Peyer's patch (tissue), 4 donors: ENCODE data around the gene LTB4R. TPM values are rescaled to one million over a fixed set of nuclear protein-coding genes. Genes with fewer than 3 reads are reported as not detected.

ENCODE experiments used
- DNase-seq, 3 donors: peaks; one replicate each; pipeline ENCODE4 v3.0.0-alpha.2; 2017 to 2019
- H3K27ac ChIP-seq, 4 donors: fragments of 200-600 bp; sonication (generic); one replicate each; pipeline ENCODE4 v1.5.1; 2016 to 2019
- H3K27me3 ChIP-seq, 2 donors: fragments of 200-600 bp; sonication (generic); one replicate each; pipeline ENCODE4 v1.5.1; 2019
- H3K36me3 ChIP-seq, 3 donors: fragments of 200-600 bp; sonication (generic); one replicate each; pipeline ENCODE4 v1.5.1; 2016 to 2019
- H3K4me1 ChIP-seq, 4 donors: fragments of 200-600 bp; sonication (generic); one replicate each; pipeline ENCODE4 v1.5.1; 2016 to 2019
- H3K4me3 ChIP-seq, 4 donors: fragments of 200-600 bp; sonication (generic); 1 replicate in 3 of 4; 2 replicates in 1 of 4; pipeline ENCODE4 v1.5.1; 2016 to 2019; ENCODE audit warnings: mild to moderate bottlenecking in 1 of 4
- H3K9me3 ChIP-seq, 4 donors: fragments of 200-600 bp; sonication (generic); one replicate each; pipeline ENCODE4 v1.5.1; 2016 to 2019; ENCODE audit warnings: mild to moderate bottlenecking in 1 of 4
- CTCF ChIP-seq, 6 experiments: fragments of 450-650 bp in 4 of 6; fragments of 200-600 bp in 2 of 6; sonication (generic) in 1 of 6; IDR thresholded peaks; one replicate each; pipeline ENCODE4 v1.5.1; 2017 to 2019; ENCODE audit warnings: antibody characterized with exemption in 6 of 6, mild to moderate bottlenecking in 3 of 6, moderate library complexity in 1 of 6
- POLR2A ChIP-seq, 2 donors: fragments of 450-650 bp; IDR thresholded peaks; one replicate each; pipeline ENCODE4 v1.5.1; 2017; ENCODE audit warnings: antibody characterized with exemption in 2 of 2, mild to moderate bottlenecking in 2 of 2, moderate library complexity in 2 of 2
- total RNA-seq, 4 donors: library from RNA; depleted of rRNA; stranded (reverse); fragments of >200 nt; gene quantifications; one replicate each; pipeline ENCODE4 v1.1.0, GENCODE V29; 2016

The LTB4R gene
- total RNA-seq, 4 donors from 2014 or later = 5.1 to 28.5 (median 10.1) TPM

GRCh38 chr14:24313913-24314312 lies 2.6 kb downstream of the LTB4R start:
- no peaks in the 10 kb centered on the region for H3K9me3 ChIP-seq
- H3K36me3 ChIP-seq = no peaks in the 10 kb centered on the region
- H3K27me3 ChIP-seq = no peaks in the 10 kb centered on the region
- DNase-seq = no peak
- H3K4me1 ChIP-seq = peaks cover 8 to 65% (median 27%) of the 10 kb centered on the region in 4 donors
- peak overlapping the region in 3 of 4 donors; percentile 40 to 96 (median 72) for H3K27ac ChIP-seq
- H3K4me3 ChIP-seq = no peak overlapping the region
- TF ChIP-seq POLR2A (IDR thresholded peaks at IDR 0.05) (no peak), CTCF (IDR thresholded peaks at IDR 0.05) (no peak)

- TF ChIP-seq POLR2A (IDR thresholded peaks at IDR 0.05) (no peak), CTCF (IDR thresholded peaks at IDR 0.05) (no peak)
- no peak for DNase-seq
- peaks cover 4 to 59% (median 26%) of the 10 kb centered on the region in 4 donors for H3K4me1 ChIP-seq
- H3K36me3 ChIP-seq = no peaks in the 10 kb centered on the region
- H3K4me3 ChIP-seq = no peak overlapping the region
- peak overlapping the region; percentile 7 to 72 (median 34) for H3K27ac ChIP-seq
- no peaks in the 10 kb centered on the region for H3K9me3 ChIP-seq
- no peaks in the 10 kb centered on the region for H3K27me3 ChIP-seq
Observed at GRCh38 chr14:24314377-24315193, 3.3 kb downstream of the LTB4R start.

GRCh38 chr14:24315243-24315806 lies 4.0 kb downstream of the LTB4R start:
- Histone ChIP-seq H3K27ac (peak overlapping the region; percentile 28 to 84 (median 52)), H3K36me3 (no peaks in the 10 kb centered on the region), H3K4me3 (peak overlapping the region in 2 of 4 donors; percentile 27 to 33), H3K9me3 (no peaks in the 10 kb centered on the region), H3K4me1 (peaks cover 0 to 51% (median 19%) of the 10 kb centered on the region in 4 donors), H3K27me3 (no peaks in the 10 kb centered on the region)
- TF ChIP-seq CTCF (IDR thresholded peaks at IDR 0.05) (no peak), POLR2A (IDR thresholded peaks at IDR 0.05) (no peak)
- DNase-seq = no peak

GRCh38 chr14:24315807-24316596 lies 4.7 kb downstream of the LTB4R start:
- peak in 2 of 3 donors; percentile 86 to 89 for DNase-seq
- Histone ChIP-seq H3K4me3 (peak overlapping the region in 2 of 4 donors; percentile 27 to 33), H3K27me3 (no peaks in the 10 kb centered on the region), H3K27ac (peak overlapping the region in 3 of 4 donors; percentile 32 to 84 (median 72)), H3K36me3 (no peaks in the 10 kb centered on the region), H3K4me1 (peaks cover 0 to 46% (median 16%) of the 10 kb centered on the region in 4 donors), H3K9me3 (no peaks in the 10 kb centered on the region)
- TF ChIP-seq CTCF (IDR thresholded peaks at IDR 0.05) = peak in 4 of 6 experiments; percentile 25 to 67 (median 60)
- no peak for TF ChIP-seq POLR2A (IDR thresholded peaks at IDR 0.05)

- no peaks in the 10 kb centered on the region for H3K36me3 ChIP-seq
- peak overlapping the region in 2 of 4 donors; percentile 27 to 33 for H3K4me3 ChIP-seq
- no peak for DNase-seq
- H3K27ac ChIP-seq = peak overlapping the region in 3 of 4 donors; percentile 32 to 84 (median 72)
- TF ChIP-seq POLR2A (IDR thresholded peaks at IDR 0.05) (no peak), CTCF (IDR thresholded peaks at IDR 0.05) (no peak)
- H3K9me3 ChIP-seq = no peaks in the 10 kb centered on the region
- peaks cover 0 to 41% (median 16%) of the 10 kb centered on the region in 4 donors for H3K4me1 ChIP-seq
- no peaks in the 10 kb centered on the region for H3K27me3 ChIP-seq
Observed at GRCh38 chr14:24316597-24316950, 5.3 kb downstream of the LTB4R start.
